Tibial nerve (tissue), 4 donors: ENCODE data around the gene OR10H2. TPM values are rescaled to one million over a fixed set of nuclear protein-coding genes. Genes with fewer than 3 reads are reported as not detected.

ENCODE experiments used
- DNase-seq, 2 donors: peaks; one replicate each; pipeline ENCODE4 v3.0.0-alpha.2; 2019; ENCODE audit warnings: low spot score in 2 of 2
- H3K27ac ChIP-seq, 4 donors: fragments of 200-600 bp; sonication (generic) in 3 of 4; one replicate each; pipeline ENCODE4 v1.5.1; 2017 to 2019; ENCODE audit warnings: mild to moderate bottlenecking in 1 of 4
- H3K27me3 ChIP-seq, 2 donors: fragments of 200-600 bp; sonication (generic) in 1 of 2; one replicate each; pipeline versions ENCODE4 v1.5.1 to v1.6.0; 2017 to 2019
- H3K36me3 ChIP-seq, 3 donors: fragments of 200-600 bp; sonication (generic); one replicate each; pipeline ENCODE4 v1.5.1; 2018 to 2019
- H3K4me1 ChIP-seq, 4 donors: fragments of 200-600 bp; sonication (generic) in 3 of 4; one replicate each; pipeline ENCODE4 v1.5.1; 2017 to 2019
- H3K4me3 ChIP-seq, 4 donors: fragments of 200-600 bp; sonication (generic) in 3 of 4; one replicate each; pipeline ENCODE4 v1.5.1; 2017 to 2019; ENCODE audit warnings: mild to moderate bottlenecking in 1 of 4, moderate library complexity in 1 of 4
- H3K9me3 ChIP-seq, 4 donors: fragments of 200-600 bp; sonication (generic) in 3 of 4; one replicate each; pipeline ENCODE4 v1.5.1; 2017 to 2019
- CTCF ChIP-seq, 5 experiments: fragments of 200-600 bp in 3 of 5; fragments of 450-650 bp in 2 of 5; sonication (generic) in 3 of 5; IDR thresholded peaks; one replicate each; pipeline ENCODE4 v1.5.1; 2016 to 2019; ENCODE audit warnings: antibody characterized with exemption in 5 of 5, mild to moderate bottlenecking in 3 of 5, moderate library complexity in 2 of 5
- EP300 ChIP-seq, 2 donors: sonication (generic); formaldehyde crosslinking; IDR thresholded peaks; one replicate each; pipeline ENCODE4 v1.6.1; 2017; ENCODE audit warnings: antibody characterized with exemption in 2 of 2, mild to moderate bottlenecking in 1 of 2
- POLR2A ChIP-seq, 2 donors: fragments of 450-650 bp; IDR thresholded peaks; one replicate each; pipeline ENCODE4 v1.6.1; 2017; ENCODE audit warnings: antibody characterized with exemption in 2 of 2, mild to moderate bottlenecking in 2 of 2, moderate library complexity in 2 of 2
- WGBS, 2 donors: methylation state at CpG; one replicate each; pipeline ENCODE4 v1.1.5; 2018; 5-methylcytosine and 5-hydroxymethylcytosine counted together
- total RNA-seq, 4 donors: library from RNA; depleted of rRNA; stranded (reverse); fragments of >200 nt; gene quantifications; one replicate each; pipeline ENCODE4 v1.1.0, GENCODE V29; 2016

Gene OR10H2
- total RNA-seq, 4 donors from 2014 or later = not detected

GRCh38 chr19:15715642-15716041, 12.2 kb upstream of the OR10H2 start:
- Histone ChIP-seq H3K9me3 (peaks cover 0 to 8% (median 0%) of the 10 kb centered on the region in 4 donors), H3K4me1 (no peaks in the 10 kb centered on the region), H3K27me3 (no peaks in the 10 kb centered on the region), H3K4me3 (no peak overlapping the region), H3K36me3 (no peaks in the 10 kb centered on the region), H3K27ac (no peak overlapping the region)
- TF ChIP-seq CTCF (IDR thresholded peaks at IDR 0.05) = no peak
- TF ChIP-seq POLR2A (IDR thresholded peaks at IDR 0.05) = no peak
- TF ChIP-seq EP300 (IDR thresholded peaks at IDR 0.05) = no peak
- WGBS, 2 donors = 84 to 85% methylated on average over 1 of the region's 1 CpG
- DNase-seq = no peak

GRCh38 chr19:15717809-15718208, 10.0 kb upstream of the OR10H2 start:
- Histone ChIP-seq H3K27ac (no peak overlapping the region), H3K9me3 (peaks cover 0 to 3% (median 0%) of the 10 kb centered on the region in 4 donors), H3K4me3 (no peak overlapping the region), H3K36me3 (no peaks in the 10 kb centered on the region), H3K27me3 (no peaks in the 10 kb centered on the region), H3K4me1 (no peaks in the 10 kb centered on the region)
- WGBS, 2 donors = 6 to 20% methylated on average over 3 to 6 of the region's 6 CpGs
- no peak for TF ChIP-seq EP300 (IDR thresholded peaks at IDR 0.05)
- no peak for TF ChIP-seq CTCF (IDR thresholded peaks at IDR 0.05)
- TF ChIP-seq POLR2A (IDR thresholded peaks at IDR 0.05) = no peak
- DNase-seq = no peak

DNA sequence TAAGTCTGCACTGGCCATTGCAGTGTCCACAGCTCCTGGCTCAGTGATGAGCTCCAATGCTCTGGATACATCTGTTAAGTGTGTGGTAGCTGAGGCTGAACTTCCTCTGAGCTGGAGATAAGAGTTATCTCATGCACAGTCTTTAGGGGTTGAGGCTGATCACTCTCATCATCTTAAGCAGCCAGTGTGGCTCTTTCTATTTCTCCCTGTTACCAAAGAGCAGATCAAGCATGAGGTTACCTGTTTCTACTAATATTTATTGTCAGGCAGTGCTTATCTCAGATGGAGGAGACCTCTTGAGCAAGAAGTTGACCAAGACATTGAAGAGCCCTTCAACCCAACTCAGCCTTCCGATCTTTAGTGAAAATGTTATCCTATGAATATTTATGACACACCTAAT, 6.6 kb upstream of the OR10H2 start:
- H3K4me3 ChIP-seq = no peak overlapping the region
- no peaks in the 10 kb centered on the region for H3K36me3 ChIP-seq
- peaks cover 0 to 3% (median 0%) of the 10 kb centered on the region in 4 donors for H3K9me3 ChIP-seq
- no peak for DNase-seq
- WGBS, 2 donors = 73 to 93% methylated on average over 1 of the region's 1 CpG
- H3K4me1 ChIP-seq = no peaks in the 10 kb centered on the region
- peaks cover 0 to 8% of the 10 kb centered on the region in 2 donors for H3K27me3 ChIP-seq
- TF ChIP-seq EP300 (IDR thresholded peaks at IDR 0.05) = no peak
- no peak for TF ChIP-seq POLR2A (IDR thresholded peaks at IDR 0.05)
- no peak for TF ChIP-seq CTCF (IDR thresholded peaks at IDR 0.05)
- no peak overlapping the region for H3K27ac ChIP-seq

GRCh38 chr19:15722956-15723355, 4.9 kb upstream of the OR10H2 start:
- Histone ChIP-seq H3K4me1 (no peaks in the 10 kb centered on the region), H3K4me3 (no peak overlapping the region), H3K27me3 (peaks cover 0 to 8% of the 10 kb centered on the region in 2 donors), H3K36me3 (no peaks in the 10 kb centered on the region), H3K9me3 (peaks cover 0 to 3% (median 0%) of the 10 kb centered on the region in 4 donors), H3K27ac (no peak overlapping the region)
- 20 to 44% methylated on average over 10 to 25 of the region's 25 CpGs for WGBS, 2 donors
- DNase-seq = no peak
- TF ChIP-seq CTCF (IDR thresholded peaks at IDR 0.05) (no peak), POLR2A (IDR thresholded peaks at IDR 0.05) (no peak), EP300 (IDR thresholded peaks at IDR 0.05) (no peak)

DNA sequence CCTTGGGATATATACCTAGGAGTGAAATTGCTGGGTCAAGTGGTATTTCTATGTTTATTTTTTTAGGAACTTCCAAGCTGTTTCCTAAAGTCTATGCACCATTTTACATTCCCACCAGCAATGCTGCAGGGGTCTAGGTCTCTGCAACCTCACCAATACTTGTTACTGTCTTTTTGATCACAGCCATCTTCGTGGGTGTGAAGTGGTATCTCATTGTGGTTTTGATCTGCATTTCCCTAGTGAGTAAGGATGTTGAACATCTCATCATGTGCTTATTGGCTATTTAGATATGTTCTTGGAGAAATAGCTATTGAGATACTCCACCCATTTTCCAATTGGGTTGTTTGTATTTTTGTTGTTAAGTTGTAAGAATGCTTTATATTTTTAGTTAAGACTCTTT, 2.7 kb downstream of the OR10H2 start:
- Histone ChIP-seq H3K27me3 (no peaks in the 10 kb centered on the region), H3K27ac (no peak overlapping the region), H3K9me3 (no peaks in the 10 kb centered on the region), H3K4me1 (no peaks in the 10 kb centered on the region), H3K36me3 (no peaks in the 10 kb centered on the region), H3K4me3 (no peak overlapping the region)
- TF ChIP-seq CTCF (IDR thresholded peaks at IDR 0.05) (no peak), POLR2A (IDR thresholded peaks at IDR 0.05) (no peak), EP300 (IDR thresholded peaks at IDR 0.05) (no peak)
- DNase-seq = no peak
- WGBS, 2 donors = 28 to 29% methylated on average over 1 of the region's 1 CpG
